Activated CD8-positive, alpha-beta memory T cell treated with anti-CD3 and anti-CD28 coated beads, Interleukin-2, amount 50 U/mL, for 1 hour (primary cell): ENCODE data around the gene SLC9A9.

Experiments used
- DNase-seq: peaks from one replicate; pipeline ENCODE4 v3.0.0-alpha.2; 2020; ENCODE audit errors: extremely low read depth

SLC9A9 gene

DNA sequence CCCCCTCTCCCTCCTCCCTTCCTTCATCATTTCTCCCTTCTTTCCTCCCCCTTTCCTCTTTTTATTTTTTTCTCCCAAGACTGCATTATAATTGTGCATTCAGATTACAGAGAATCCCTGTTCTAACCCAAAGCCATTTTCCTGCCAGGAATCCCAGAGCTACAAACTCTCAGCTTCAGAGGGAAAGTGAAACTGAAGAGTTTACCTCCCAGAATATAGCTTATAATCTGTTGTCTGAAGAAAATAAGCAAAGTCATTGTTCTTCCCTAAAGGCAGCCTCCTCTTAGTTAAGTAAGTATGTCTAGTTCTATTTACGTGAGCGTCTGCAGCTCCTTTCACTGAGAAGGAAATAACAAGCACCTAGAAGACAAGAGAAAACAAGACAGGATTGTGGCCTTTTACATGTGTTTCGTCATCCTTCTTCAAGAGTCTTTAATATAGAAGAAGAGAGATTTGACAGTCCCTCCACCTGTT lies 631.5 kb downstream of the SLC9A9 start:
- DNase-seq: no peak
